ENCODE results near the gene LDB3.
A peak's percentile ranks its signal among the peaks of the same experiment; 100 is the strongest.

LDB3 gene

DNA sequence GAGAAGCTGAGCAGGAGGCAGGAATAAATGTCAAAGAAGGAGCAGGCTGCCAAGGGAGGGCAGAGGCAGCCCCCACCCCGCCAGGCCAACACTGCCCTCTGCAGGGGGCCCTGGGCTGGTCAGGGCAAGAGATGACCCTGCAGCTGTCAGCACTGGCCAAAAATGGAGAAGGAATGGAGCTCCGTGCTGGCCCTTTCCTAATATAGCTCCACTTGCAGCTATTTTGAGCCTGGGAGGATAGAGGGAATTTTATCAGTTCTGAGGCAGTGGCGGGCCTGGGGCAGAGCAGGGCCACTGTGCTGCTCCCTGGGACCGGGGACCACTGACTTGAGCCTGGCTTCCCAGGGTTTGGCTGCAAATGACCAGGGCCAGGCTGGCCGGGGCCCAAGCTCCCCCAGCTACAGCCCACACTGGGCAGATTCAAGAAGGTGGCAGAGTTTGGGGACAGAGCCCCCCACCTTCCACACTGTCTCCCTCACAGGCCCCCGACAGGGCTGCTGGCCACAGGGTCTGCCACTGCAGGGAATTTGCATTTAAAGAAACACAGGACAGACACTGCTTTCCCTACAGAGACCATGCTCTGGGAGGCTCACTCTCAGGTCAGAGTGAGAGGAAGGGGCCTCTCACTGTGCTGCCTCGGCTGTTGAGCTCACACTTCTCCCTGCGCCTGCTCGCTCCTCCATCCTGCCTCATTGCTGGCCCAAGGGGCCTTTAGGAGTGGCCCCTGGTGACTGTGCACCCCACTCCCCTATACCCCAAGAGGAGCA, 16.2 kb downstream of the LDB3 start:
- Histone ChIP-seq H3K27me3 (ENCODE audit: control insufficient read depth in 5 of 5, insufficient read depth in 4 of 5, low read length in 5 of 5) (peaks cover 0 to 9% (median 7%) of the 10 kb centered on the region in 5 donors), H3K9me3 (ENCODE audit: control insufficient read depth in 5 of 5, low read length in 5 of 5) (no peaks in the 10 kb centered on the region), H3K36me3 (ENCODE audit: control insufficient read depth in 5 of 5, insufficient read depth in 5 of 5, low read length in 5 of 5) (no peaks in the 10 kb centered on the region), H3K4me3 (ENCODE audit: low read depth in 1 of 5, low read length in 5 of 5) (no peak overlapping the region), H3K4me1 (ENCODE audit: control insufficient read depth in 5 of 5, insufficient read depth in 5 of 5, low read length in 5 of 5) (peaks cover 0 to 51% (median 34%) of the 10 kb centered on the region in 5 donors), H3K9ac (ENCODE audit: low read length in 5 of 5) (no peak overlapping the region), H3K27ac (ENCODE audit: low read depth, low read length) (no peak overlapping the region)

DNA sequence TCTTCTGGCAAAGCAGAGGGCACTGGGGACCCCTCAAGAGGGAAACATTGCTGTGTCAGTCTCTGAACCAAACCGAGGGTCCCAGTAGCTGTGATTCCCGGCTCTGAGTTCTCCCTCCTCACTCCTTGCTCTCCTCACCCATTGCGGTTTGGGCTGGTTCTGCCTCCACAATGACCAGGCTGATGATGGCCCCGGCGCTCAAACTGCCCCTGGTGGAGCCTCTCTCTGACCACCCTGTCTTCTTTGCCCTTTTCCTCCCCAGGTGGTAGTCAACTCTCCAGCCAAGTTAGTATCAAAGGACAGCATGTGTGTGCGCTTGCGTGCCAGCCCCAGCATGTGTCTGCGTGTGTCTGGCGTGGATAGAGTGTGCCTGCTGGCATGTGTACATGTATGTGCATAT, 17.1 kb downstream of the LDB3 start:
- Histone ChIP-seq H3K36me3 (ENCODE audit: control insufficient read depth in 5 of 5, insufficient read depth in 5 of 5, low read length in 5 of 5) (no peaks in the 10 kb centered on the region), H3K9me3 (ENCODE audit: control insufficient read depth in 5 of 5, low read length in 5 of 5) (no peaks in the 10 kb centered on the region), H3K27me3 (ENCODE audit: control insufficient read depth in 5 of 5, insufficient read depth in 4 of 5, low read length in 5 of 5) (peaks cover 0 to 9% (median 7%) of the 10 kb centered on the region in 5 donors), H3K4me3 (ENCODE audit: low read depth in 1 of 5, low read length in 5 of 5) (no peak overlapping the region), H3K9ac (ENCODE audit: low read length in 5 of 5) (no peak overlapping the region), H3K27ac (ENCODE audit: low read depth, low read length) (no peak overlapping the region), H3K4me1 (ENCODE audit: control insufficient read depth in 5 of 5, insufficient read depth in 5 of 5, low read length in 5 of 5) (peaks cover 0 to 48% (median 34%) of the 10 kb centered on the region in 5 donors)

DNA sequence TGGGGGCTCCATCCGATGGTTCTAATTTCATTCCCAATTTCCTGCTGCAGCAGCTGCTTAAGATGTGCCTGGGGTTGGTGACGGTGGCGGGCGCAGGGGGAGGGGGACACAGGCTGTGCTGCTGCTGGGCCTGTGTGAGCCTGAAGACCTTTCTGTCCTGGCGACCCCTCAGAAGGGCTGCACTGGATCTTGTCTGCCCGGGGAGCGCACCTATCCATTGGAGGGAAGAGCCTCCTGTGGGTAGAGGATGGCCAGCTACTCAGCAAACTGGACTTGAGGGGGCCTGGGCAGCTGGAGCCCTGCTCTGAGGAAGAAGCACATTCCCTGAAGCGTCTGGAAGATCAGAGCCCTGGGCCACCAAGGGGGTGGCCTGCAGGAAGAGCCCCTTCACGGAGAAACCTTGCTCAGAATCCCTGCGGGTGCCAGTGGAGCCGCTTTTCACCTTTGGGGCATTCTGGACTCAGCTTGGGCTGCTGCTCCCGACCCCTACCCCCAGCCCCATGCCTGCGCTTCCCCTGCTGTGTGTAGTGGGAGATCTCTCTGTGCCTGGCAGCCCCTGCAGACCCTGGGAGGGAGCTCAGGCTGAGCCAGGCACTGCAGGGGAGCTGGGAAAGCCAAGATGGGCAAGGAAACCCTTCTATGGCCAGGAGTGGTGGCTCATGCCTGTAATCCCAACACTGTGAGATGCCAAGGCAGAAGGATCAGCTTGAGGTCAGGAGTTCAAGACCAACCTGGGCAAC, 17.8 kb downstream of the LDB3 start:
- H3K9ac ChIP-seq (ENCODE audit: low read length in 5 of 5) = no peak overlapping the region
- H3K9me3 ChIP-seq (ENCODE audit: control insufficient read depth in 5 of 5, low read length in 5 of 5) = no peaks in the 10 kb centered on the region
- H3K4me1 ChIP-seq (ENCODE audit: control insufficient read depth in 5 of 5, insufficient read depth in 5 of 5, low read length in 5 of 5) = peaks cover 0 to 42% (median 29%) of the 10 kb centered on the region in 5 donors
- H3K4me3 ChIP-seq (ENCODE audit: low read depth in 1 of 5, low read length in 5 of 5) = no peak overlapping the region
- peaks cover 0 to 9% (median 7%) of the 10 kb centered on the region in 5 donors for H3K27me3 ChIP-seq (ENCODE audit: control insufficient read depth in 5 of 5, insufficient read depth in 4 of 5, low read length in 5 of 5)
- H3K36me3 ChIP-seq (ENCODE audit: control insufficient read depth in 5 of 5, insufficient read depth in 5 of 5, low read length in 5 of 5) = no peaks in the 10 kb centered on the region
- no peak overlapping the region for H3K27ac ChIP-seq (ENCODE audit: low read depth, low read length)

DNA sequence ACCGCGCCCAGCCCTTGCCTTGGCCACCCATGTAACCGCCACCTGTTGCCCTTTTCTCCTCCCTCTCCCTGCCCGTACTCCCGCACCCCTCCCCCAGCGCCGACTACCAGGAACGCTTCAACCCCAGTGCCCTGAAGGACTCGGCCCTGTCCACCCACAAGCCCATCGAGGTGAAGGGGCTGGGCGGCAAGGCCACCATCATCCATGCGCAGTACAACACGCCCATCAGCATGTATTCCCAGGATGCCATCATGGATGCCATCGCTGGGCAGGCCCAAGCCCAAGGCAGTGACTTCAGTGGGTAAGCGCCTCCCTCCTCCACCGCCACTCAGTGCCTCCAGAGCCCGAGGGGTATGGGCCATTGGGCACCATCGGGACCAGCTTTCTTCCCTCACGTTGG, 18.7 kb downstream of the LDB3 start:
- peaks cover 0 to 33% (median 22%) of the 10 kb centered on the region in 5 donors for H3K4me1 ChIP-seq (ENCODE audit: control insufficient read depth in 5 of 5, insufficient read depth in 5 of 5, low read length in 5 of 5)
- H3K9ac ChIP-seq (ENCODE audit: low read length in 5 of 5) = no peak overlapping the region
- H3K4me3 ChIP-seq (ENCODE audit: low read depth in 1 of 5, low read length in 5 of 5) = no peak overlapping the region
- H3K9me3 ChIP-seq (ENCODE audit: control insufficient read depth in 5 of 5, low read length in 5 of 5) = no peaks in the 10 kb centered on the region
- H3K27me3 ChIP-seq (ENCODE audit: control insufficient read depth in 5 of 5, insufficient read depth in 4 of 5, low read length in 5 of 5) = peaks cover 0 to 9% (median 7%) of the 10 kb centered on the region in 5 donors
- no peak overlapping the region for H3K27ac ChIP-seq (ENCODE audit: low read depth, low read length)
- no peaks in the 10 kb centered on the region for H3K36me3 ChIP-seq (ENCODE audit: control insufficient read depth in 5 of 5, insufficient read depth in 5 of 5, low read length in 5 of 5)

DNA sequence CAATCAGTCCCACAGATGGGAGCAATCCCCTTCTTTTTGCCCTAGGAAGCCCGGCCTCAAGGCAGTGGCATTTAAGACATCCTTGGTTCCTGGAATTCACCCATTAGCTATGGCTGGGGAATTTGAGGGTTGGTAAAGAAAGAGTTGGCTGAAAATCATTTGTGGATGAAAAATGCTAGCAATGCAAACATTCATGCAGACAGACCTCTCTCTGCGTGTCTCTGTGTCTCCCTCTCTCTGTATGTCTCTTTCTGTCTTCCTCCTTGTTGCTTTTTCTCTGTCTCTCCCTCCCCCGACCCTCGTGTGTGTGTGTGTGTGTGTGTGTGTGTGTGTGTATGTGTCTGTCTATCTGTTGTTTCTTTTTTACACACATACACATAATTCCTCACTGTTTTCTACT, 19.4 kb downstream of the LDB3 start:
- Histone ChIP-seq H3K36me3 (ENCODE audit: control insufficient read depth in 5 of 5, insufficient read depth in 5 of 5, low read length in 5 of 5) (no peaks in the 10 kb centered on the region), H3K4me1 (ENCODE audit: control insufficient read depth in 5 of 5, insufficient read depth in 5 of 5, low read length in 5 of 5) (peaks cover 0 to 32% (median 22%) of the 10 kb centered on the region in 5 donors), H3K4me3 (ENCODE audit: low read depth in 1 of 5, low read length in 5 of 5) (no peak overlapping the region), H3K9ac (ENCODE audit: low read length in 5 of 5) (no peak overlapping the region), H3K27ac (ENCODE audit: low read depth, low read length) (no peak overlapping the region), H3K27me3 (ENCODE audit: control insufficient read depth in 5 of 5, insufficient read depth in 4 of 5, low read length in 5 of 5) (peaks cover 0 to 10% (median 7%) of the 10 kb centered on the region in 5 donors), H3K9me3 (ENCODE audit: control insufficient read depth in 5 of 5, low read length in 5 of 5) (no peaks in the 10 kb centered on the region)

DNA sequence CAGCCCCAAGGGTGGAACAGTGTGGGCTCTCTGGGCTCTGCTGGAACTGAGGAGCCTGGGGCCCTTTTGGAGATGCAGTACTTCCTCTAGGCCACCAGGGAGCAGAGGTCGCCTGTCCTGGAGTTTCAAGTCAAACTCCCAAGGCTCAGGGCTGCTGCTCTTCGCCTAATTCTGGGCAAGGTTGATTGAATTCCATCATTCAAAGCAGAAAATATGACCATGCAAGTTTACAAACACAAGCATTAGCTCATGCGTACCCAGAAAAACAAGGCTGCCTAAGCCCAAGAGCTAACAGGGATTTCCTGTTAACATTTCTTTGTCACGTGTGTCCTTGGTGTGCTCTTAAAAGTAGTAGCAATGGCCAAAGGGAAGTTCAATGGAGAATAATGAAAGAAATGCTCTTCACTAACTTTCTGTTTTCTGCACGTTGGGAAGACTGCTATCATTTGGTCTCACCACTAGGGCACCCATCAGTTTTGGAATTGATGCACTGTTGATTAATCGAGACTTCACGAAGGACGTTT, 20.1 kb downstream of the LDB3 start:
- peaks cover 0 to 10% (median 7%) of the 10 kb centered on the region in 5 donors for H3K27me3 ChIP-seq (ENCODE audit: control insufficient read depth in 5 of 5, insufficient read depth in 4 of 5, low read length in 5 of 5)
- H3K4me3 ChIP-seq (ENCODE audit: low read depth in 1 of 5, low read length in 5 of 5) = peak overlapping the region; percentile 2 to 45 (median 38)
- peaks cover 0 to 36% (median 22%) of the 10 kb centered on the region in 5 donors for H3K4me1 ChIP-seq (ENCODE audit: control insufficient read depth in 5 of 5, insufficient read depth in 5 of 5, low read length in 5 of 5)
- H3K36me3 ChIP-seq (ENCODE audit: control insufficient read depth in 5 of 5, insufficient read depth in 5 of 5, low read length in 5 of 5) = no peaks in the 10 kb centered on the region
- H3K27ac ChIP-seq (ENCODE audit: low read depth, low read length) = no peak overlapping the region
- H3K9me3 ChIP-seq (ENCODE audit: control insufficient read depth in 5 of 5, low read length in 5 of 5) = no peaks in the 10 kb centered on the region
- H3K9ac ChIP-seq (ENCODE audit: low read length in 5 of 5) = no peak overlapping the region

DNA sequence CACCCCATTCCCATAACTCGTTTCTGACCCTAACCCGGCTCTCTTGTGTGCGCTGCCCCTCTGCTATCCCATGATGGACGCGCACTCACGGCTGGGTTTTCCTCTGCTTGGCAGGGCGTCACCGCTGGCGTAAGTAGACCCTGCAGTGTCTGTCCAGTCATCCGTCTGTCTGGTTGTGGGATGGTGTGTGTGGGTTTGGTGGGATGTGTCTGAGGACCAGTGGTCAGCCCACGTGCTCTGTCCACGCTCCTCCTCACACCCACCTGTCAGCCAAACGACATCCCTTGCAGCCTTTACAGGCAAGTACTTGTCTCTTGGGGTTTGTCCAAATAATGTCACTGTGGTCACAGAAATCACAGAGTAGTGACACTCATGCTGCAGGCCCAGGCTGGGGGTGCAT, 20.8 kb downstream of the LDB3 start:
- Histone ChIP-seq H3K9ac (ENCODE audit: low read length in 5 of 5) (no peak overlapping the region), H3K4me1 (ENCODE audit: control insufficient read depth in 5 of 5, insufficient read depth in 5 of 5, low read length in 5 of 5) (peaks cover 0 to 35% (median 26%) of the 10 kb centered on the region in 5 donors), H3K36me3 (ENCODE audit: control insufficient read depth in 5 of 5, insufficient read depth in 5 of 5, low read length in 5 of 5) (no peaks in the 10 kb centered on the region), H3K27ac (ENCODE audit: low read depth, low read length) (no peak overlapping the region), H3K9me3 (ENCODE audit: control insufficient read depth in 5 of 5, low read length in 5 of 5) (no peaks in the 10 kb centered on the region), H3K27me3 (ENCODE audit: control insufficient read depth in 5 of 5, insufficient read depth in 4 of 5, low read length in 5 of 5) (peaks cover 0 to 10% (median 5%) of the 10 kb centered on the region in 5 donors), H3K4me3 (ENCODE audit: low read depth in 1 of 5, low read length in 5 of 5) (no peak overlapping the region)

DNA sequence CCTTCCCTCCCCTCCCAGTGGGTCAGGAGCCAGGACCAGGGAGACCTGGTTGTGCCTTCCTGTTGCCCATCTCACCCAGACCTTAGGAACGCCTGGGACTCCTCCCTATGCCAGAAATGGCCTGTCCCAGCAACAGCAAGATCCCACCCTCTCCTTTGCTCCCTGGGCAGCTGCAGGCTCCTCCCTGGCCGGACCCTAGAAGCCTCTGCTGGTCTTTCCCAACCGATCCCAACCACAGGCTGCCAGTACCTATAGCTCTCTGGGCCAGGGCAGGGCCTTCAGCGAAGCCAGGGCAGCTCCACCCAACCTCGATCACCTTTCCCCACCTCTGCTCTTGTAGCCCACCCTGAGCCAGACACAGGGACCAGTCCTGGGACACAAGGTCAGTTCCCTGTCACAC, 21.9 kb downstream of the LDB3 start:
- H3K27ac ChIP-seq (ENCODE audit: low read depth, low read length) = no peak overlapping the region
- no peaks in the 10 kb centered on the region for H3K9me3 ChIP-seq (ENCODE audit: control insufficient read depth in 5 of 5, low read length in 5 of 5)
- no peak overlapping the region for H3K4me3 ChIP-seq (ENCODE audit: low read depth in 1 of 5, low read length in 5 of 5)
- no peaks in the 10 kb centered on the region for H3K36me3 ChIP-seq (ENCODE audit: control insufficient read depth in 5 of 5, insufficient read depth in 5 of 5, low read length in 5 of 5)
- peaks cover 0 to 9% (median 3%) of the 10 kb centered on the region in 5 donors for H3K27me3 ChIP-seq (ENCODE audit: control insufficient read depth in 5 of 5, insufficient read depth in 4 of 5, low read length in 5 of 5)
- no peak overlapping the region for H3K9ac ChIP-seq (ENCODE audit: low read length in 5 of 5)
- H3K4me1 ChIP-seq (ENCODE audit: control insufficient read depth in 5 of 5, insufficient read depth in 5 of 5, low read length in 5 of 5) = peaks cover 0 to 29% (median 22%) of the 10 kb centered on the region in 5 donors

DNA sequence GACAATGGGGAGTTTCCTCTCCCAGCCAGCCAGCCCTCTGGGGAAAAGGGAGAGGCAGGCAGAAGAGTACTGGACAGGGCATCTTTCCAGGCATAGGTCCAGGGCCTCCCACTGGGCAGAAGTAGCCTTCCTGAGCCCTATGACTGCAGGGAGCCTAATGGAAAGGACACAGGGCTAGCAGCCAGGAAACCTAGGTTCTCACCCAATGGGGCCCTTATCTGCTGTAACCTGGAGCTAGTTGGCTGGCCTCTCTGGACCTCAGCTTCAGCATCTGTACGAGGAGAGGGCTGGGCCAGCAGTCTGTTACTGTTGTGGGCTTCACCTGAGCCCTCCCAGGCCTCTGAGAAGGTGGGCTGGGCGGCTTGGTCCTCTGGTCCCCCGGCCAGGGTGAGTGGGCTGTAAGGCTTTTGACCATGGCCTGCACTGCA, 22.4 kb downstream of the LDB3 start:
- H3K9ac ChIP-seq (ENCODE audit: low read length in 5 of 5) = no peak overlapping the region
- no peak overlapping the region for H3K4me3 ChIP-seq (ENCODE audit: low read depth in 1 of 5, low read length in 5 of 5)
- H3K27me3 ChIP-seq (ENCODE audit: control insufficient read depth in 5 of 5, insufficient read depth in 4 of 5, low read length in 5 of 5) = peaks cover 0 to 13% (median 3%) of the 10 kb centered on the region in 5 donors
- no peaks in the 10 kb centered on the region for H3K9me3 ChIP-seq (ENCODE audit: control insufficient read depth in 5 of 5, low read length in 5 of 5)
- H3K36me3 ChIP-seq (ENCODE audit: control insufficient read depth in 5 of 5, insufficient read depth in 5 of 5, low read length in 5 of 5) = no peaks in the 10 kb centered on the region
- peaks cover 0 to 29% (median 22%) of the 10 kb centered on the region in 5 donors for H3K4me1 ChIP-seq (ENCODE audit: control insufficient read depth in 5 of 5, insufficient read depth in 5 of 5, low read length in 5 of 5)
- H3K27ac ChIP-seq (ENCODE audit: low read depth, low read length) = no peak overlapping the region

Measured in subcutaneous abdominal adipose tissue (tissue), 5 donors.